GM10266 (cell line): ENCODE data around the gene UBA7.
"Not testable (repeated sequence)": the region's sequence is repeated elsewhere in the genome, so short reads cannot be mapped to it uniquely, and the experiment has no call there.

Source experiments
- DNase-seq: peaks from one replicate; pipeline ENCODE4 v3.0.0; 2012; ENCODE audit errors: extremely low spot score
- TF ChIP-seq, protein P1 (sequence below): IDR thresholded peaks from 2 replicates; pipeline ENCODE4 v1.5.1; 2012; ENCODE audit warnings: mild to moderate bottlenecking, low read depth; ENCODE audit not compliant: control insufficient read depth, insufficient read depth; ENCODE audit errors: missing control alignments

UBA7 gene

DNA sequence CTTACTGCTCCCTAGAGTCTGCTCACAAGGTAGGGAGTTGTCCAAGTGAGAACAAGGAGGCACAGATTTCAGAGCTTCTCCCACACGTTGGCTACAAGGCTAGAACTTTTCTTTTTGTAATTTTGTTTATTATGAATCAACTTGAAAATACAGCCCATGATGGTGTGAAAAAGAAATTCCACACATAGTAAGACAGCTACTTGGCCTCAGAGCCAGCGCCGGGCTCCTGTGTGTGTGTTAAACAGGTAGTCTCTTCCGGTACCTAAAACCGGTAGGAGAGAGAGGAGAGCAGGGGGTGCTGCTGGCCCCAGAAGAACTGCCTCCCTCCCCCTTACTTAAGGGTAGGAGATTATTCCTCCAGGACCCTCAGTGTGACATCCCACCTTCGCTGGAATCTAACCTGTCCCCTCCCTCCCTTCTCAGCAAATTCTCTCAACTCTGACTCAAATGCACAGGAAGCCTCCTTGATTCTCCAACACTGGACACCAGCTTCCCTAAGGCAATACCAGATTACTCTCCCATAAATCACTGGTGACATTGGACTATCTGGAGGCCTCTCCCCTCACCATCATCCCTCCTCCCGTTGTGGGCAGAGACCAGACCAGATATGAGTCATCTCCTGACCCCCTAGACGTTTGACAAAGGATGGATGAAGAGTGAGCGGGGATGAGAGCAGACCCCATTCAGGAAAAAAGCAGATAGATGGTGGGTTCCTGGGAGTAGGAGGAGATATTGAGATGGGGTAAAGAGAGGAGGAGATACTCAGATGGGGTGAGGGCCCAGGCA lies 22.9 kb downstream of the UBA7 start:
- DNase-seq: no peak
- TF ChIP-seq, protein P1, sequence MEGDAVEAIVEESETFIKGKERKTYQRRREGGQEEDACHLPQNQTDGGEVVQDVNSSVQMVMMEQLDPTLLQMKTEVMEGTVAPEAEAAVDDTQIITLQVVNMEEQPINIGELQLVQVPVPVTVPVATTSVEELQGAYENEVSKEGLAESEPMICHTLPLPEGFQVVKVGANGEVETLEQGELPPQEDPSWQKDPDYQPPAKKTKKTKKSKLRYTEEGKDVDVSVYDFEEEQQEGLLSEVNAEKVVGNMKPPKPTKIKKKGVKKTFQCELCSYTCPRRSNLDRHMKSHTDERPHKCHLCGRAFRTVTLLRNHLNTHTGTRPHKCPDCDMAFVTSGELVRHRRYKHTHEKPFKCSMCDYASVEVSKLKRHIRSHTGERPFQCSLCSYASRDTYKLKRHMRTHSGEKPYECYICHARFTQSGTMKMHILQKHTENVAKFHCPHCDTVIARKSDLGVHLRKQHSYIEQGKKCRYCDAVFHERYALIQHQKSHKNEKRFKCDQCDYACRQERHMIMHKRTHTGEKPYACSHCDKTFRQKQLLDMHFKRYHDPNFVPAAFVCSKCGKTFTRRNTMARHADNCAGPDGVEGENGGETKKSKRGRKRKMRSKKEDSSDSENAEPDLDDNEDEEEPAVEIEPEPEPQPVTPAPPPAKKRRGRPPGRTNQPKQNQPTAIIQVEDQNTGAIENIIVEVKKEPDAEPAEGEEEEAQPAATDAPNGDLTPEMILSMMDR: no peak

DNA sequence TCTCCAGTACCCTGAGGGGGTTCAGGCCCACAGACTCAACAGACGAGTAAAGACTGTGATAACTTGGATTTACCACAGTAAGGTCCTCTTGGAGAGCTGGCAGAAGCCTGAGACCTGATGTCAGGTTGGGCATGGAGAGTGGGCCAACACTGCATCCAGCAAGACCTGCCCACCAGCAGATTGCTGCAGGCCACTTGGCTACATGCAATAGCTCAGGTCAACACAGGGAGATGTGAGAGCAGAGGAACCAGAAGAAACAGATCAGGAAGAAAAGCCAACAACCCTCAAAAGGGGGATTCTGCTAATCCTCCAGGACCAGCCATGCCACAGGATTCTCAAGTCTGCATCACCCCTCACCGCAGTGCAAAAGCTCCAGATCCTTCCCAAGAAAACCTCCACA lies 25.7 kb downstream of the UBA7 start:
- TF ChIP-seq, protein P1: no peak

DNA sequence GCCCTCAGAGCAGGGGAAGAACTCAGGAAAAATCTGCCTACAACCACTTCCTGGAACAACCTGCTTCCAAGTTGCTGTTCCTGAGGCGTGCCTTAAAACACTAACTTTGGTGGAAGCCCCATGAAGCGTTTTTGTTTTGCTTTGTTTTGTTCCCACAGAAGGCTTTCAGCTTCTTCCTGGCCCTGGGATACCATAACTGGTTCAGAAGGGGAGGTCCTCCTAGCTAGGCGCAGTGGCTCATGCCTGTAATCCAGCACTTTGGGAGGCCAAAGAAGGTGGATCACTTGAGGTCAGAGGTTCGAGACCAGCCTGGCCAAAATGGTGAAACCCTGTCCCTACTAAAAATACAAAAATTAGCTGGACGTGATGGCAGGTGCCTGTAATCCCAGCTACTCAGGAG lies 26.2 kb downstream of the UBA7 start:
- TF ChIP-seq, protein P1: no peak
- no peak for DNase-seq

More for the DNA sequence above, 25.7 kb downstream of the UBA7 start:
- DNase-seq: no peak

DNA sequence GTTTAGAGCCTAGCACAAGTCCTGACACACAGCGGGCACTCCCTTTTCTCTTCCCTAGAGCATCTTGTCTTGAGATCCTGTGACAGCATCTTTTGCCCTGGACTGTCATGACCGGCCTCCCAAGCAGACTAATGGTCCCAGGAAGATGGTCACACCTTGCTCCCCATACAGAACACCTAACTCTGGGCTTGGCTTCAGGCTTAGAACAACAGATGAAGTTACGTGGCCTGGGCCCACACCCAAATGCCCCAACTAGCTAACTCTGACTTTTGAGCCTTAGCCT lies 26.6 kb downstream of the UBA7 start:
- DNase-seq: no peak
- TF ChIP-seq, protein P1: no peak

DNA sequence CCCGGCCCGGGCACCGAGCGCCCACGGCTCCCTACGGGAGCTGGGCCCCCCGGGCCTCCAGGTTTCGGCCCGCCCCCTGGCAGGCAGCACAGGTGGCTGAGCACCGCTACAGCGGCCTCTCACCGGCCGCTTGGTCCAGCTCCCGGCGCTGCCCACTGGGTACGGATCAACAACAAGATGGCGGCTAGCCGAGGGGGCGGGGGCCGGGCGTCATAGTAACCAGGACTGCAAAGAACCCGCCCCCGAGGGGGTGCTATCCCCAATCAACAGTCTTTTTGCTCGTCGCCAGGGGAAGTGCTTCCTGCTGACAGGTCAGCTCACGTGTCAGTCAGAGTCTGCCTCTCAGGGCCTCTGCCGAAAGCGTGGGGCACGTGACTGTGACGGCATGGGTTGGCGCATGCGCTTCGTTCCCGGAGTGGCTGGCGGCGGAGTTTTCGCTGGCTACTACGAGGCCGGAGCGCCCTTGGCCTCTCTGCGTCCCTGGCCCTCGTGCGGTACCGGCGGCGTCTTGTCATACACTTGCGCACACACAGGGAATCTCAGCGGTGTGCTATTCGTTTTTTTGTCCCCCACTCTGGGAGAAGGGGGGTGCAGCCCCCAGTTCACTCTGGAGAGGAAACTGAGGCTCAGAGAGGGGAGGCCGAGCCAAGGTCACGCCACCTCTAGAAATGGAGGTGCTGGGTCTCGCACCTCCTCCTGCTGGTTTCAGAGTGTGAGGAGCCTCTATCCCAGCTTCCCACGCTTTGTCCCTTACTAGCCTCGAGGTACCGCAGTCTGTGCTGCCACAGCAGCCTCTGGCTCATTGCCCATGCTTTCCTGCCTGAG lies 27.2 kb downstream of the UBA7 start, which contains the start of gene IP6K1:
Gene IP6K1, minus strand, starts transcription at position 186 of the 825 bp plus-strand sequence. CDS start 38,502 bp downstream, outside the sequence.
- peak; percentile 100 for DNase-seq
- TF ChIP-seq, protein P1: no peak

DNA sequence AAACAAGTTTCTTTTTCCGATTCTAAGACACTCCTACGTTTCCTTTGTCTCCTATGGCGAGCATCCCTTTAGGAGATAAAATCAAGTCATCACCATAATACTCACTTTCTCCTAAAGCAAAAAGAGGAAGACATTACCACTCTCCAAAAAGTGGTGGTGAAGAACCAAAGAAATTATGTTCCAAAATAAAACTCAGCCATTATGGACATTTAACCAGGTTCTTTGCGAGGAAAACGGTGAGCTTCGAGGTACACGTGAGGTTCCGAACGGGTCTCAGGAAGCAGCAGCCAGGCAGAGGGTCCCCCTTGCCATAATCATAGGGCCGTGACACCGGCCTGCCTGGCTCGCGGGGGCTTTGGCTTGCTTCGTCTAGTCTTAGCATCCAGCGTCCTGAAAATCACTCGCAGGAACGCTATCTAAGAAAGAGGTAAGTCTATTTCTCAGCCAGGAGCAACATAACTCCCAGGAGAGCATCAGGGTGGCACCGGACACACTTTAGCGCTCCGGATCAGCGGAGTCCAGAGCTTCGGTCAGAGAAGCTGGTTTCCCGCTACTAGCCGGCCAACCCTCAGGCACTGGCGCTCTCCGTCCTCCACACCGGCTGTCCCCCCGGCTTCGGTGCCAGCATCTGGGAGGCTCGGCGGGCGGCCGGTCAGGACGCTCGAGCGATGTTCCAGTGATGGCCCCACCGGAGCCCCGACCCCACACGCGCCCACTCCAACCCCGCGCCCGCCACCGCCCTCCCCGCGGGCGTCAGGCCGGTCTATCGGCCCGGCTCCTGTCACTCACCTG lies 28.0 kb downstream of the UBA7 start:
- TF ChIP-seq, protein P1: no peak
- DNase-seq: peak; percentile 36

DNA sequence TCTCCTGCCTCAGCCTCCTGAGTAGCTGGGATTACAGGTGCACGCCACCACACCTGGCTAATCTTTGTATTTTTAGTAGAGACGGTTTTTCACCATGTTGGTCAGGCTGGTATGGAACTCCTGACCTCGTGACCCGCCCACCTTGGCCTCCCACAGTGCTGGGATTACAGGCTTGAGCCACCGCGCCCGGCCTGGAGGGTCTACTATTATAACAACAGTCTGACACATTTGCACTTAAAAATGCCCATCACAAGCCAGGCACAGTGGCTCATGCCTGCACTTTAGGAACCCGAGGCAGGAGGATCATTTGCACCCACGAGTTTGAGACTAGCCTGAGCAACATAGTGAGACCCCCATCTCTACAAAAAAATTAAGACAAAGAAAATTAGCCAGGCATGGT lies 31.5 kb downstream of the UBA7 start:
- DNase-seq: not testable (repeated sequence)
